HG03025 (cell line): Measurements from ENCODE around the gene PDE8A.
A peak's percentile ranks its signal among the peaks of the same experiment; 100 is the strongest.
"Not testable (repeated sequence)": the region's sequence is repeated elsewhere in the genome, so short reads cannot be mapped to it uniquely, and the experiment has no call there.

Source experiments
- ATAC-seq: cut with Tn5 transposase; IDR thresholded peaks from one replicate; pipeline ENCODE4 v1.9.1; 2021; ENCODE audit warnings: mild to moderate bottlenecking, moderate library complexity; ENCODE audit not compliant: unreplicated experiment, low FRiP score

PDE8A gene

DNA sequence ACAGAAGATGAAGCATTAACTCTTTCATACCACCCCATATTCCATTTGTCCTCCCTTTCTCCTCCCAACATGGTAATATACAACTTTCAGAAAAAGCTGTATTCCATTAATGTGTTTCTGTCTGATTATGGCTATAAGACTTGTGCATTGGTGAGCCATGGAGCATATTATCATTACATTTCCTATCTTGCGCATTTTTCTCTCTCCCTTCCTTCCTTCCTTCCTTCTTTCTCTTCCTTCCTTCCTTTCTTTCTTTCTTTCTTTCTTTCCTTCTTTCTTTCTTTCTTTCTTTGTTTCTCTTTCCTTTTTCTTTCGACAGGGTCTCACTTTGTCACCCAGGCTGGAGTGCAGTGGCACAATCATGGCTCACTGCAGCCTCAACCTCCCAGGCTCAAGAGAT is 25.5 kb upstream of the PDE8A start:
- ATAC-seq, result no peak

DNA sequence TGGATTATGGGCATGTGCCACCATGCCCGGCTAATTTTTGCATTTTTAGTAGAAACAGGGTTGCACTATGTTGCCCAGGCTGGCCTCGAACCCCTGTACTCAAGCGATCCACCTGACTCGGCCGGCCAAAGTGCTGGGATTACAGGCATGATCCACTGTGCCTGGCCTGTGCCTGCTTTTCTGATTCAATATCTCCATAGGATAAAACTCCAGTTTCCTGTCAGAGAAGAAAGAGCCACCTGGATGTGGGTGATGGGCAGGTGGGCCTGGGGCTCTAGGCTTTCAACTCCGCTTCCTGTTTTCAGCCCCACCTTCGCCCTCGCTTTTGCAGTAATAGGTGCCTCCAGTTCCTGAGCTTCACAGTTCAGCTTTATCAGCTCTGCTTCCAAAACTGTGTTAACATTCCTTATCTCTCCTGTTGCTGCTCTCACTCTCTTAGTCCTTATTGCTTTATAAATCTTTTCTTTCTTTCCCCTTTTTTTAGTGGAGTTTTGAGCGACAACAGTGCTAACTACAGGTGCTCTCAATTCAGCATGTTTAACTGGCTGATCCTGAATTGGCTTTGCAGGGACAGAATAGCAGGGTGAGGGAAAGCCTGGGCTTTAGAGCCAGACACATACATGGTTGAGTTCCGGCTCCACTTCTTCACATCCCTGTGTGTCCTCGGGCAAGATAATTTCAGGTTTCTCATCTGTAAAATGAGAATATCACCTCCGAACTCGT is 21.1 kb upstream of the PDE8A start:
- no peak for ATAC-seq

DNA sequence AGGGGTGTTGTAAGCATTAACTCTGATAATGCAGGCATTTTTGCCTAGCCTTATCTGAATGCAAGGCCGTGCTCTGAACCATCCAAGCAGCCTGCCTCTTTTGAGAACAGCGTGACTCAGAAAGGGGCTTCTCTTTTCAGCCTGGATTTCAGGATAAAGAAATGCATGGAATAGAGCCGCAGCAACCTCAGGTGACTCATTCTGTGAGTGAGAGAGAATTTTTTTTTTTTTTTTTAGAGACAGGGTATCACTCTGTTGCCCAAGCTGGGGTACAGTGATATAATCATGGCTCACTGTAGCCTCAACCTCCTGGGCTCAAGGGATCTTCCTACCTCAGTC is 20.6 kb upstream of the PDE8A start:
- ATAC-seq, result no peak

DNA sequence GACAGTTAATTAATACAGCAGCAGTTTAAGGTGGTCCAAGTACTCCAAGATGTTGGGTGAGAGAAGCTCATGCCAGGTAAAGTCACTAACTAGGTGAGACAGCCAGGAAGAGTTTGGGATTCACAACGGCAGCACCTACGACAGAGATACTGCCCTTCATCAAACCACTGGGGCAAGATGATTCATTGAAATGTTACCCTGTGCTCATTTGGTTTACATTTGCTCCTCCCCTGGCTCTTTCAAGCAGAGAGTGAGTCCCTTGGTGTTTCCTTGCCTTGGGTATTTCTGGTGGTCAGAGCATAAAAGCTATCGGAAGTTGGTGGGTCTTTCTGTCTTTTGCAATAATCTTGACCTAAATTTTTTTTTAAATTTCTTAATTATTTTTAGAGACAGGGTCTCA is 19.9 kb upstream of the PDE8A start:
- ATAC-seq, result no peak

DNA sequence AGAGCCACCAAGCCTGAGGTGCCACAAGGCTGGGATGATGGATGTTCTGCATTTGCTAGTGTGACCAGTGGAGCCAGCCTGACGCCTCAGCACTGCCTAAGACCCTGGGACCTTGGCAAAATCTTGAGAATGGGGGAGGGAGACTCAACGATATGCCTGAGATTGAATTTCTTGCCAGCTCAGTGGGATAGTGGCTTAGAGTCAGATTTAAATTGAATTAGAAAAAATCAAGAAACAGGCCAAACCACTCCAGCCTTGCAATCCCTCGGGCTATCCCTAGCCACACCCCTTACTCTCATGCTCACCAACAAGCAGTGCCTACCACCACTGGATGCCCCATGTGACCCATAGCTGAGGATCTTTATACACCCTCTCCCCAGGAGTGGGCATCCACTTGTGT is 18.7 kb upstream of the PDE8A start:
- ATAC-seq, result no peak

DNA sequence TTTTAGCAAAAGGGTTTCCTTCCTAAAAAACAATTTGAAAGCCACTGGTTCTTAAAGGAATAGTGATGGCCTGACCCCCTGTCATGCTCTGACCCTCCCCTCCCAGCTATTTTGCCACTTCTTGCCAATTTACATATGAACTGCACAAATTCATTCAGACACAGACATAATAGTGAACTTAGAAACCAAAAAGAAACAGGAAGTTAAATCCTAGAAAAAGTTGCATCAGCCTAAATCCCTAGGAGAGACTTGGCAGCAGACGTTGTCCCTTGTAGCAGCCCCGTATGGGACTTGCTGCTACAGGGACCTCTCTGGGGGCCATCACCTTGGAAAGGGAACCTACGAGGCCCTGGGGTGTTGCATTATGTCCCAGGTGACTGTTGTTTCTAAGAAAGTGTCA is 14.3 kb upstream of the PDE8A start:
- ATAC-seq, result no peak

DNA sequence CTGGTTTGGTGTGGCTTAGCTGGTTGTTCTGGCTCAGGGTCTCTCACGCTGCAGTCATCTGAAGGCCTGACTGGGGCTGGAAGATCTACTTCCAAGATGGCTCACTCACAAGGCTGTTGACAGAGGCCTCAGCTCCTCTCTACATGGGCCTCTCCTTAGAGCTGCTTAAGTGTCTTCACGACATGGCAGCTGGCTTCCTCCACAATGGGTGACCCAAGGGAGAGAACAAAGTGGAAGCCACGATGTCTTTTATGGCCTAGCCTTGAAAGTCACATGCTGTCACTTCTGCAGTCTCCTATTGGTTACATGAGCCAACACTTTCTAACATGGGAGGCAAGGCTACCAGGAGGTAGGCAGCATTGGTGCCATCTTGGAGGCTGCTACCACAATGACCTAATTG is 13.4 kb upstream of the PDE8A start:
- ATAC-seq, result no peak

DNA sequence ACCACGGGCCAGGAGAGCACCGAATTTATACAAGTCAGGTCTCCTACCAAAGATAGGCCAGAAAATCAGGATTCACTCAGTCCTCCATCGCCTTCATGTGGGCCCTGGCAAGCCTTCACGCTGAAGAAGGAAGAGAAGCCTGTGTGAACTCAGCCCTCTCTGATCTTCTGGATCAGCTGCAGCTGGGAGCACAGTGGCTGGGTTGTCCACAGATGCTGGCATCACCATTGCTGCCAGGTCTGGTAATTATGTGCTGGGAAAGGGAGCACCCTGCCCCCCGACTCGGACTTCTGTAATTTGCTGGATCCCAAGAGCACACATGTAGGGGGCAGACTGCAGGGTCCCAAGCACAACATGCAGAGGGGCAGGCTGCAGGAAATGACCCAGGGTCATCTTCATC is 12.4 kb upstream of the PDE8A start:
- no peak for ATAC-seq

DNA sequence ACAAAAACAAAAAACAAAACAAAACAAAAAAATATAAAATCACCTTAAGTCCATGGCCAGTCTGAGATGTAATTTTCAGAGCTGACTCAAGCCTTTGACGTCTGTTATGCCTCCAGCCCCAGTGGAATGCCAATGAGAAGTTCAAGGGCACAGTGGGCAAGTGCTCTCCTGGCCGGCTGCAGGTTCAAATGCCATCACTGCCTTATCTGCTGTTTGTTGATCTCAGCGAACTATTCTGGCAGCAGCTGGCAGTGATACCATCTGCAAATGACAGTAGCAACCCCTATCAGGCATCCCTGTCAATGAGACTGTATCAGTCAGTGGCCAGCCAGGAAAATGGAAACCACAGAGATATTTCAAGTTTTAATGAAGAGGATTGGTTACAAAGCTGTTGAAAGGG is 10.8 kb upstream of the PDE8A start:
- ATAC-seq, result no peak

DNA sequence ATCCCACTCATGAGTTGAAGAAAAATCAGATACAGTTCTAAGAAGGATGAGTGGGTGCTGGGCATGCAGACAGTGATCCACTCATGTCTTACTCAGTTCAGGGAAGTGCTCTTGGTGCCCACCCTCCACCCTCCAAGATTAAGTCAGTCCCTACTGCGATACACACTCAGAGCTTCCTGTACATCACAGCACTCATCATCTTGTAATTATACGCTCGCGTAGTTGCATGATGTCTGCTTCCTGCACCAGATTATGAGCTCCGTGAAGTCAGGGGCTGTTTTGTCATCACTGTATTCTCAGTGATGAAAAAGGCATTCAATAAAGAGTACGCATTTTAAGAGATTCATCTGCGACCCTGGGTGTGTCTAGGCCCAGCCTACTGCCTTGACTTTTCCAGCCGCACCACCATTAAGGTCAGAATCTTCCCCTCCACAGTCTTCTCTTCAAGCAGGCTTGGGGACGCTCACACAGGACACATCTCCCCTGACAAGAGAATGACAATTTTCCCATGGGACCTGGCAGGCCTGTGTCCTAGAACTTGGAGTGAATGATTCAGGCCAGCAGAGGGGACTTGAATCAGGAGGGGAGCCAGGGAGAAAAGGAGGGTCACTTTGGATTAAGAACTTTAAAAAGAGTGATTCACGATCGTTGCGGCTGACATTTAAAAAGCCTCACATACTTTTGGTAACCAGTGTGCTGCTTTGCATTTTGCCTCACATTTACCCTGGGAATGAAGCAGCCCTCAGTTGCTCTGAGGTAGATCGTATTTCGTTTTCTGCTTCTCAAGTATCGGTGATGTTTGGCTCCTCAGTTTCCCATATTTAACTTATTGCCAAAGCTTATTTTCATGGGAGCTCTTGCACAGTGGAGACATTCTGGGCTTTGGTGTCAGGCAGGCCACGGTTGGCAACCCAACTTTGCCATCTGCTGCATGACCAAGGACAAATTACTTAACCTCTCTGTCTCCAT is 7.9 kb upstream of the PDE8A start:
- no peak for ATAC-seq

DNA sequence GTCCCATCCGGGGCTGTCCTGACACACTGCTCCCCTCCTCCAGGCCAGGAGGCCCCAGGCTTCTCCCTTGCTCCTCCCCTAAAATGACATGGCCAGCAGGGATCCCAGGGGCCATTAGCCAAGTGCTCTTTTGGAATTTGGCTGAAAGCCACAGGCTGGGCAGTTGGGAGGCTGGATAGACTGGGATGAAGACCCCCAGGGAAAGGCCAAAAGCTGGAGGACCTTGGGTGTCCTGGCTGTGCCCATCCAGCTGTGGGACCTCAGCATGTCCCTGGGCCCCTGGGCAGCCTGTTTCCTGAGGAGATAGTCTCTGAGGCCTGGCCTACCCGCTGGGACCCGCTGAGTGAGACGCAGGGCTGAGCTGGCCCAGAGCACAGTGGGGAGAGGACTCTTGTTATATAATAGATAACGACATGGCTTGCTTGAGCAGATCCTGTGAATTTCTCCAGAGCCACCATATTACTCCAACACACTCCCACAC is 5.7 kb upstream of the PDE8A start:
- no peak for ATAC-seq

DNA sequence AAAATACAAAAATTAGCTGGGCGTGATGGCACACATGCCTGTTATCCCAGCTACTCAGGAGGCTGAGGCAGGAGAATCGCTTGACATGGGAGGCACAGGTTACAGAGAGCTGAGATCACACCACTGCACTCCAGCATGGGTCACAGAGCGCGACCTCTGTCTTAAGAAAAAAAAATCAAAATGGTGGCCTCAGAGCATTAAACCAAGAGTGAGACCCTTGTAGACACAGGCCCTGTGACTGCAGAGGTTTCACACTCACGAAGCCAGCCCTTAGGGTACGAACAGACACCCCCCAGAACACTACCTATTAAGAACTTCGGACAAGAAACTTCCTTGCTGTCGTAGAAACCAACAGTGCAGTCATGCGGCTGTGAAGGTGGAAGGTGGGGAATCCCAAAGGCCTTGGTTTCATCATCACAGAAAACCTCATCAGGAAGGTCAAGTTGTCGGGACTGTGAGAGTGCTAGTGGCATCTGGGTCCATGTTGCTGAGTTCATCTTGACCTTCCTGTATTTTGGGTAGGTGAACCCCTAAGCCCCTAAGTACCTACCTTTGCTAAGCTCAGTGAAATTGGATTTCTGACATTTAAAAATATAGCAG is 4.8 kb upstream of the PDE8A start:
- ATAC-seq, result no peak

DNA sequence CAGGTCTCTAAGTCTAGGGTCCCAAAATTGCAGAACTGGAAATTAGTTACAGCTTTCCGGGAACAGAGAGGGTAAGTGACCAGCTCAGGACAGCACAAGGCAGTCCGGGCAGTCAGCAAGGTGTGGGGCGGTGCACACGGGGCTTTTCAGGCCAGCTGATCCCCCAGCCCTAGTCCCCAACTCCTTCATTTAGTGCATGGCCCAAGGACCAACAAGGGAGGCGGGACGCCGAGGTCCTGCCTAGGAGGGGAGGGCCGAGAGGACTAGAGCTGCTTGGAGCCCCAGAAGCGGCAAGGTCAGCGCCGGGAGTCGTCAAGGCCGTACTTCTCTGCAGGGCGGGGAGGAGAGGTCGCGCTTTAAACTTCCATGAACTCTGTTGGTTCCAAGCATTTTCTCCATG is 2.0 kb upstream of the PDE8A start:
- no peak for ATAC-seq

DNA sequence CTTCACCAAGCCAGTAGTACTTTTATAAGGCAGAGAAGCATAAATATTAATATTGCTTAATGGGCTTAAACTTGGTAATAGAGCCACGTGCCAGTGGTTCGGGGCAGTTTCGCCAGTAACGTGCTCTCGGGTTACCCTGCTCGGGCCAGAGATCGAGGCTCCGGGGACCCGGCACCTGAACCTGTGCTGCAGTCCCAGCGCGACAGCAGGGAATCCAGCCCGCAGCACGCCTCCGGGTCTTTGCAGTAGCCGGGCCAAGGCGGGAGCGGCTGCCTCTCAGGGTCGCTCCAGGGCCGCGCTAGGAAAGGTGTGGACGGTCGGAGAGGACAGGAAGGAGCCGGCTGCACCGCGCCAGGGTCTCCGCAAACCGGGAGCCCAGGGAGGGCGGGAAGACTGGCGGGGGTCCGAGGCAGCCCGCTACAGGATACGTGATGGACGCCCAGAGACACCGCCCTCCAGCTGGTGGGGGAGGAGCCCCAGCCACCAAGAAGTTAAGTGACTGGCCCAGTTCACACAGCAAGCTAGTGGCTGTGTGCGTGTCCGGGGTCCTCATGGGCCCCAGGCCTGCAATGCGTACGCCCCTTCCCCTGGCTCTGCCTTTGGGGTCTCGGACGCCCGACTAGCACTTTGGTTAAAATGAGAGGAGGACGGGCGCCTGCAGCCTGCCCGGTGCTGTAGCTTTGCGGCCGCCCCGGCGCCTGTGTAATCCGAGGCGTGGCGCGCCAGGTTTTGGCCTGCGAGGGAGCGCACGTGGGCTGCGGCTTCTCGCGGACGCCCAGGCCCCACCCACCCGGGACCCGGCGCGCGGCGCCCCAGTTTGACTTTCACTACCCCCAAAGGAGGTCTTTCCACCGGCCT is 1.2 kb upstream of the PDE8A start:
- peak; percentile 59 for ATAC-seq

DNA sequence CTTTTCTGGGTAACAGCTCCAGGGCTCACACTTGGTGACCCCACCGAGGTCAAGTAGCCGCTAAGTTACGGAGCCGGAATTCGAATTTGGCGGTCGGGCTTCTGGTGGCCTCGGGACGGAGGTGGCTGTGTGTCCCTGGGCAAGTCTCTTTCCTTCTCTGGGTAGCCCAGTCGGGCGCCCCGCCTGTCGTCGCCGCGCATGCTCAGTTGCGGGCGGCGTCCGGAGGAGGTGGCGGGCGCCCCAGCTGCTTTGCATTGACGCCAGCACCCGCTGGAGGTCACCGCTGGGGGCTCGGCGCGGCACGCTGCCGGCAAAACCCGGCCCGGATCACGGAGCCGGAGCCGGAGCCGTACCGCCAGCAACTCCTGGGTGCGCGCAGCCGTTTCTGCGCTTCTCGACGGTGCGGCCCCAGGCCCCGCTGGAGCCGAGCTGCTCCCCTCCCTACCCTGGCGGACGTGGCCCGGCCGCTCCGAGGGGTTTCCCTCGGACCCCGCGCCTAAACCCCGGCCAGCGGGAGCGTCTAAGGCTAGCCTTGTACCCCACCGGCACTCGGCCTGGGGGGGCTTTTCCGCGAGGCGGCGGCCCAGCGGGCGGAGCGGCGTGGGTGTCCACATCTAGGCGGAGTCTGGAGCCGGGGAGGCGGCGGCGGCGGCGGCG is 474 bp upstream of the PDE8A start:
- ATAC-seq, result peak; percentile 65

DNA sequence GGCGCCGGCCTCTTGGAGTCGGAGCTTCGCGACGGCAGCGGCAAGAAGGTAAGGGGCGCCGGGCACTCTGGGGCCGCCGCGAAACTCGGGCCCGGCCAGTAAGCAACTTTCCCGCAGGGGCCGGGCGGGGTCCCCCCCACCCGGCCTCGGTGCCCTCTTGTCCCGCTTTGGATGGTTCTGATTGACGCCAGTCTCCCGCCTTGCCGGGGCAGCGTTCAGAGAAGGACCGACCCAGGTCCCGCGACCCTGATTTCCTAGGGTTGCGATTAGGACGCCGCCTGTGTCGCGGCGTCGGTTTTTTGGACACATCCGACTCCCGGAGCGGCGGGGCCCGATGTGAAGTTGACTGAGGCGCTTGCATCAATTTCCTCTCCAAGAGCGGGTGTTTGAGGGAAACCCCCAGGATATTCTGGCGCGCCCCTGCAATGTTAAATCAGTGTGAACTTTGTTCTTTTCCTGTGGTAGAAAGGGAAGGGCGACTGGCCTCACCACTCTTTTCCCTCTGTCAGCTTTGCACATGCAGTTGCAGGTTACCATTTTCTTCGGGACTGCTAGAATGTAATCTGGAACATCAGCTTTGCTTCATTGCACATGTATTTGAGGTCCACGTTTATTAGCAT is 755 bp downstream of the PDE8A start:
- no peak for ATAC-seq

DNA sequence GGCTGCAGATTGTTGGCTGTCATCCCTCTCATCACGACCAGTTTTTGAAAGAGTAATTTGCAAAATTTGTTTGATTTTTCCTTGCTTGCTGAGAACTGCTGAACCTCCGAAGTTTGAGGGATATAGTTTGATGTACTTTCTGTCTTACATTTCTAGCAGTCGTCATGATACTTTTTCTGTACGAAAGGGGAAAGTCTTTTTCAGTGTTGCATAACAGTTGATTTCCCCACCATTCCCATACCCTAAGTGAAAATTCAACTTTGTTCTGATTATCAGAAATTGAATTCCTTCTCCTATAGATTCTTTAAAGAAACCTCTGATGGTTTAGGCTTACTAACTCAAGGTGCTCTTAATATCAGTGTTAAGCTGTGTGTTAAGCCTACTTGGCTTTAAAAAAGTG is 1.6 kb downstream of the PDE8A start:
- ATAC-seq, result no peak

DNA sequence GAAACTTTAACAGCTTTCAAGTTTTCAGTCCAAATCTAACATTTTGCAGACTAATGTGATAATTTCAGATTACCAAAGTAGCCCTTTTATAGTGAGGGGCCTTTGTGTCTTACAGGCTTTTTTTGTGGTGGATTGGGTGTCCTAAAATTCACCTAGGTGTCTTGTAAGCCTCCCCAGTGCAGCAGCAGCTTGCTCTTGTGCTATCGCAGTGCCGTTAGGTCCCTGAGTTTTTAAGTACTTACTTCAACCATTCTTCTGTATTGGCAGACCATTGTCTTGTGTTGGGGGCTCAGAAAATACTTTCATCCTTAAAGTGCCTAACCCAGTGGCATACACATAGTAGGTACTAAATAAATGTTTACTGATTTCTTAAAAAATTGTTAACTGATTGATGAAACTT is 2.1 kb downstream of the PDE8A start:
- ATAC-seq, result no peak

DNA sequence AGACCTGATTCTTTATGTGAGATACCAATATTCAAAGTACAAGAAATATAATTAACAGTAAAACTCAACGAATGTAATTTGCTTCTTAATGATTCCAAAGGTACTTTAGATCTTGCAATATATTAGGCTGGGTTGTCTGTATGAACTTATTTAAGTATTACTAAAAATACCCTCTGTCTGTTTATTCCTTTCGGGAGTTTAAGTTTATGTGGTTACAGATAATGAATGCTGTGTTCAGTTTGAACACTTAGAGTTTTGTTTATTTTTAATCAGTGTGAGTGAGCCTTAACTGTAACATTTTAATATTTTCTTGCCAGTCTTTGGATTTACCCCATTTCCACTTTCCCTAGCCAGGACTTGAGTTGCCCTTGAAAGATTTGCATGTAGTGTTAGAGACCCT is 3.5 kb downstream of the PDE8A start:
- ATAC-seq, result no peak

DNA sequence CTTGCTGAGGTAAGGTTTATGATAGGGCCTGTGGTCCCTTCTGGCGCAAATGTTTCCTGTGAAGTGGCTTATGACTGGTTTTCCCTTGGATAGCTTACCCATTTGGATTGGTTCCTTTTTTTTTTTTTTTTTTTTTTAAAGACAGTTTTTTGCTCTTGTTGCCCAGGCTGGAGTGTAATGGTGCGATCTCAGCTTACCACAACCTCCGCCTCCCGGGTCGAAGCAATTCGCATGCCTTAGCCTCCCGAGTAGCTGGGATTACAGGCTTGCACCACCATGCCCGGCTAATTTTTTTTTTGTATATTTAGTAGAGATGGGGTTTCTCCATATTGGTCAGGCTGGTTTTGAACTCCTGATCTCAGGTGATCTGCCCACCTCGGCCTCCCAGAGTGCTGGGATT is 5.7 kb downstream of the PDE8A start:
- ATAC-seq, result not testable (repeated sequence)
